Panc1 (cell line): ENCODE results near the gene IDH2. TPM values are rescaled to one million over a fixed set of nuclear protein-coding genes. Genes with fewer than 3 reads are reported as not detected.
"Not testable (repeated sequence)": the region's sequence is repeated elsewhere in the genome, so short reads cannot be mapped to it uniquely, and the experiment has no call there.

Experiments
- ATAC-seq: fragments of 200-7000 bp; cut with Tn5 transposase; 2 replicates; pipeline ENCODE4 v1.9.1; 2020; ENCODE audit warnings: mild to moderate bottlenecking, moderate library complexity
- BruUV-seq: library from RNA; stranded (reverse); fragments of 400-500 nt; replicated peaks from 2 replicates; lab custom pipeline; 2021; lab: Mats Ljungman, UMichigan
- CTCF ChIA-PET: fragments of 300-600 bp; sonication (Branson Sonifier 250); formaldehyde crosslinking; loops from one replicate; lab custom pipeline; 2022; ENCODE audit warnings: antibody characterized with exemption; lab: Charles Lee
- POLR2A ChIA-PET: fragments of 300-600 bp; sonication (Branson Sonifier 250); formaldehyde crosslinking; loops from one replicate; lab custom pipeline; 2022; ENCODE audit warnings: antibody characterized with exemption; lab: Charles Lee
- DNase-seq: peaks from one replicate; pipeline ENCODE4 v3.0.0-alpha.2; 2010; ENCODE audit warnings: low read depth, low spot score
- H3K27ac ChIP-seq: 2 replicates; pipeline ENCODE4 v1.5.1; 2011; ENCODE audit warnings: mild to moderate bottlenecking, low read length, inconsistent platforms
- H3K27me3 ChIP-seq: fragments of 200-500 bp; sonication (Bioruptor generic); 2 replicates; pipeline ENCODE4 v1.6.0; 2014; ENCODE audit warnings: low read length, inconsistent platforms; ENCODE audit not compliant: control insufficient read depth, insufficient read depth
- H3K36me3 ChIP-seq: fragments of 200-500 bp; sonication (Bioruptor generic); 2 replicates; pipeline ENCODE4 v1.5.1; 2014; ENCODE audit warnings: inconsistent platforms, mild to moderate bottlenecking, low read length, moderate library complexity; ENCODE audit not compliant: control insufficient read depth, insufficient read depth
- H3K4me1 ChIP-seq: 2 replicates; pipeline ENCODE4 v1.5.1; 2011; ENCODE audit warnings: inconsistent platforms, mild to moderate bottlenecking, low read length, moderate library complexity; ENCODE audit not compliant: control insufficient read depth, insufficient read depth
- H3K4me3 ChIP-seq, 2 experiments: 2 replicates each; pipeline ENCODE4 v1.5.1; 2011 to 2012; ENCODE audit warnings: low read depth in 2 of 2, low read length in 2 of 2, mild to moderate bottlenecking in 2 of 2, inconsistent platforms in 1 of 2, moderate library complexity in 1 of 2
- H3K9me3 ChIP-seq: fragments of 200-500 bp; sonication (Bioruptor generic); 2 replicates; pipeline ENCODE4 v1.5.1; 2014; ENCODE audit warnings: low read depth, mild to moderate bottlenecking, inconsistent platforms, low read length, moderate library complexity; ENCODE audit not compliant: control insufficient read depth, insufficient read depth
- CTCF ChIP-seq: fragments of 450-650 bp; IDR thresholded peaks from 2 replicates; pipeline ENCODE4 v1.5.1; 2017; ENCODE audit warnings: mild to moderate bottlenecking
- POLR2AphosphoS5 ChIP-seq: IDR thresholded peaks from 2 replicates; pipeline ENCODE4 v1.6.1; 2012; ENCODE audit warnings: mild to moderate bottlenecking, low read depth, low read length, moderate library complexity
- REST ChIP-seq, 2 experiments: IDR thresholded peaks; 2 replicates each; pipeline ENCODE4 v1.6.1; 2011 to 2012; ENCODE audit warnings: low read depth in 2 of 2, control low read depth in 1 of 2, low read length in 1 of 2, mild to moderate bottlenecking in 1 of 2, moderate library complexity in 1 of 2; ENCODE audit not compliant: insufficient read depth in 1 of 2
- SIN3A ChIP-seq: IDR thresholded peaks from 2 replicates; pipeline ENCODE4 v1.6.1; 2012; ENCODE audit warnings: low read depth, mild to moderate bottlenecking, low read length, moderate library complexity, borderline replicate concordance; ENCODE audit not compliant: insufficient read depth
- TCF7L2 ChIP-seq: IDR thresholded peaks from 2 replicates; pipeline ENCODE4 v1.6.1; 2011; ENCODE audit warnings: mild to moderate bottlenecking, low read depth, low read length, inconsistent platforms
- in situ Hi-C: cut with HindIII; loops from 2 replicates; pipeline ENCODE4 v1.10.0; 2016; ENCODE audit warnings: low sequenced_read_pairs, low pct_unique_long_range_greater_than_20kb
- intact Hi-C: fragments of 100-400 bp; cut with micrococcal nuclease; formaldehyde crosslinking; loops from one replicate; pipeline ENCODE4 v1.10.0; 2022; ENCODE audit not compliant: unreplicated experiment
- total RNA-seq: library from RNA; stranded (reverse); gene quantifications from one replicate; pipeline ENCODE4 v1.2.1, GENCODE V29; 2021; ENCODE audit not compliant: unreplicated experiment

The IDH2 gene
- total RNA-seq, 1 experiment from 2014 or later, result 197 TPM

DNA sequence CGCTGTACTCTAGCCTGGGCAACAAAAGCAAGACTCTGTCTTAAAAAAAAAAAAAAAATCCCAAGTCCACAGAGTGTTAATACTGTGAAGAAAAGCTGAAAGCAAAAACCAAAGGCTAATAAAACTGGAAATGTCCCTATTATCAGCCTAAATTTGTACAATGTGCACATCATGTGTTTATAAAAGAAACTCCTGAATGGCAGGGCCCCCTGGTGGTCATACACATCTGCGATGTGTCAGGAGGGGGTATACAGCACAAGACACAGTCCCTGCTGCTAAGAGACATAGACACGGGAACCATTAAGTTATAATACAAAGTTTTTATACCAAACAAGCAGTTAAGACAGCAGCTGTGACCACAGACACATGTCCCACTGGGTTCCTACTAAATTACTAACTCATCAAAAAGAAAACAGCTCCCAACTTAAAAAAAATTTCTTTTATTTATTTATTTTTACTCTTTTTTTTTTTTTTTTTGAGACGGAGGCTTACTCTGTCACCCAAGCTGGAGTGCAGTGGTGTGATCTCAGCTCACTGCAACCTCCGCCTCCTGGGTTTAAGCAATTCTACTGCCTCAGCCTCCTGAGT lies 31.0 kb downstream of the IDH2 start:
- H3K9me3 ChIP-seq, result no peaks in the 10 kb centered on the region
- no peak overlapping the region for H3K4me3 ChIP-seq
- H3K4me1 ChIP-seq, result no peaks in the 10 kb centered on the region
- TF ChIP-seq SIN3A, result no peak
- peak; percentile 87 for TF ChIP-seq CTCF
- TF ChIP-seq TCF7L2, result no peak
- no peak for TF ChIP-seq REST (IDR thresholded peaks at IDR 0.05; ENCODE audit: insufficient read depth in 1 of 2, low read depth in 2 of 2, low read length in 1 of 2)
- TF ChIP-seq POLR2AphosphoS5, result no peak
- peak; percentile 47 for DNase-seq
- ChIA-PET POLR2A (interaction anchor here (0.6 kb wide), 1 partner anchor 9 kb away, joined by 5 read pairs; no protein-coding TSS in a partner anchor), CTCF (interaction anchor here (0.6 to 1.2 kb wide), 8 partner anchors 18 to 441 kb away, joined by 3 to 10 read pairs (median 4); no protein-coding TSS in a partner anchor)
- no peak overlapping the region for H3K27ac ChIP-seq
- intact Hi-C loops, result loop anchor here (5.0 to 10.0 kb wide), 3 partner anchors 69 to 327 kb away; partner anchors contain the start of gene ZNF710
- H3K36me3 ChIP-seq, result no peaks in the 10 kb centered on the region
- peak; percentile 84 for ATAC-seq
- in situ Hi-C loops, result no loop called here
- H3K27me3 ChIP-seq, result no peaks in the 10 kb centered on the region
- no TSS peak for BruUV-seq

DNA sequence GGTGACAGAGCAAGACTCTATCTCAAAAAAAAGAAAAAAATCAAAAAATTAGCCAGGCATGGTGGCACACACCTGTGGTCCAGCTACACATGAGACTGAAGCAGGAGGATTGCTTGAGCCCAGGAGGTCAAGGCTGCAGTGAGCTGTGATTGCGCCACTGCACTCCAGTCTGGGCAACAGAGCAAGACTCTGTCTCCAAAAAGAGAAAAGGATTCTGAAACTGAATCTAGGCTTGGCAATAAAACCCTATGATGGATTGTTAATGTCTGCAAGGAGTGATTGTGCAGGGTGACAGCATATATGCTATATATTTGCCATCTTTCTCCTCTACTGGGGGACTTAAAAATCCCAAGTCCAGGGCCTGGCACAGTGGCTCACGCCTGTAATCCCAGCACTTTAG lies 31.6 kb downstream of the IDH2 start:
- ATAC-seq, result not testable (repeated sequence)

More for the DNA sequence above, 31.6 kb downstream of the IDH2 start:
- H3K27me3 ChIP-seq, DNase-seq, H3K36me3 ChIP-seq, BruUV-seq, H3K4me1 ChIP-seq, POLR2A ChIA-PET, H3K4me3 ChIP-seq, H3K9me3 ChIP-seq, in situ Hi-C loops, H3K27ac ChIP-seq: not testable (repeated sequence)
- intact Hi-C loops, result loop anchor here (5.0 to 10.0 kb wide), 3 partner anchors 68 to 326 kb away; partner anchors contain the start of gene ZNF710
- CTCF ChIA-PET, result interaction anchor here (1.0 to 1.2 kb wide), 3 partner anchors 19 to 172 kb away, joined by 3 to 5 read pairs (median 3); no protein-coding TSS in a partner anchor
